Measurements from ENCODE around the gene PIK3C2G. TPM values are rescaled to one million over a fixed set of nuclear protein-coding genes. Genes with fewer than 3 reads are reported as not detected.

The PIK3C2G gene
- total RNA-seq, 1 experiment from 2014 or later, result not detected

DNA sequence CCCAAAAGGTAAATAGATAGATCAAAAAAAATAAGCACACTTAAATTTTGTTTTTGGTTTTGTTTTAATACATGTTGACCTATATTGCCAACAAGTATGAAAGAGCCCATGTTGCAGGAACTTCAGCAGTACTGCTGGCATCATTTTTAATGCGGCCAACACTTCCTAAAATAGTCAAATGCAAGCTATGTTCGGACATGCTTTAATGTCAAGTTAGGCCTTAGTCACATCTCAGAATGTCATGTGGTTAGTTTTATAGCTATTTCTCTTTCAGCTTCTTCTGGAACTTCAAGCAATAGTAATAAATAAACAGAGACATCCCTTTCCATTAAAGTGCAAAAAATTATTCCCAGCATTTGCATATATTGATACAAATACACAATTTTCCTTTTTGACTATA lies 153.4 kb downstream of the PIK3C2G start:
- DNase-seq (ENCODE audit: low read depth), result no peak

- DNase-seq (ENCODE audit: low read depth), result no peak
These were observed 153.9 kb downstream of the PIK3C2G start for GRCh38 chr12:18415227-18415626.

- DNase-seq (ENCODE audit: low read depth), result no peak
These were observed 155.1 kb downstream of the PIK3C2G start for GRCh38 chr12:18416412-18416811.

GRCh38 chr12:18419311-18419710 lies 158.0 kb downstream of the PIK3C2G start:
- DNase-seq (ENCODE audit: low read depth), result no peak

DNA sequence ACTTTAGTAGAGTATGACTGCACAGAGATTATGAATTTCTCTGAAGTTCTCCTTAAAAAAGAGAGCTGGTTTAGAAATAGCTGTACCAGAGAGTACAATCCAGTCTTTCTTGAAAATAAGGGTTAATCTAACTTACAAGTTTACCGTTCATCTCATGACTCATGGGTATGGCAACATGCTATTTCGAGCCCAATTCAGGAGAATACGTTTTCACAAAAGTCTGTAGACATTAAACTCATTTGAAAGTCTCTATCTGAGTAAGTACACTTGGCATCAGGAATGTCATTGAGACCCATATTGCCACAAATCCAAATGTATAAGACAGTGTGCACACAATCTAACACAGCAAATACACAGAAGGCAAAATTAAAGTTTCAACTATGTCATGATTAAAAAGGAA lies 160.5 kb downstream of the PIK3C2G start:
- DNase-seq (ENCODE audit: low read depth), result no peak

DNA sequence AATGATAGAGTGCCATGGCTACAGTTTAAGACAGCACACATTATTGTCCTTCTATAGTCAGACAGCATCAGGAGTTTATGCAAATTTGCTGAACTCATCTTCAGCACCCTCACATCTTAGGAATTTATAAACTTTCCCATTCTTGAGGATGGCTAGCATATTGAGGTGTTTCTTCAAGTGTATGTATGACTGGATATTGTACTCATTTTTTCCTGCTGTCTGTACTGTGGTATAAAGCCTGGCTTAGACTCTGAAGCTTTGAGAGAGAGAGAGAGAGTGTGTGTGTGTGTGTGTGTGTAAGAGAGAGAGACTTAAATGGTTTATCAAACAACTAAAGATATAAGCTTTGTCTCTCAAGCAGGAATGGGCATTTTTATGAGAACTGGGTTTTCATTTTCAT lies 161.6 kb downstream of the PIK3C2G start:
- DNase-seq (ENCODE audit: low read depth), result peak; percentile 17

GRCh38 chr12:18424857-18425256 lies 163.5 kb downstream of the PIK3C2G start:
- no peak for DNase-seq (ENCODE audit: low read depth)

DNA sequence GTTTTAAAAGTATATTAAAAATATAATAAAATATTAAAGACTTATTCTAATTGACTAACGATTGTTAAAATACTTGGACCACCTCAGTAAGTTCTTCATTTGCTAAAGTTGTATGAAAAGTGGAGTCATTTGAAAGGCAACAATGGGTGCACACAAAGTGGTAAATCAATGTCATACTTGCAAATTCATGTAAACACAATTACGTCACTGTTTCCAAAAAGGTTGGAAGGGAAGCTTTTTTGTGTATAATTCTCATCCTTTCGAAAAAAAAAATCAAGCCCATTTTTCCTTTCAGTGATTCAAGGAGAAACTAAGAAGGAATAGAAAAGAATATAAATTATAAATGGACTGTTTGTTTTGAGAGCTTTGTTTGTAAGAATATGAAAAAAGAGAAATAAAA lies 166.2 kb downstream of the PIK3C2G start:
- DNase-seq (ENCODE audit: low read depth), result no peak

DNA sequence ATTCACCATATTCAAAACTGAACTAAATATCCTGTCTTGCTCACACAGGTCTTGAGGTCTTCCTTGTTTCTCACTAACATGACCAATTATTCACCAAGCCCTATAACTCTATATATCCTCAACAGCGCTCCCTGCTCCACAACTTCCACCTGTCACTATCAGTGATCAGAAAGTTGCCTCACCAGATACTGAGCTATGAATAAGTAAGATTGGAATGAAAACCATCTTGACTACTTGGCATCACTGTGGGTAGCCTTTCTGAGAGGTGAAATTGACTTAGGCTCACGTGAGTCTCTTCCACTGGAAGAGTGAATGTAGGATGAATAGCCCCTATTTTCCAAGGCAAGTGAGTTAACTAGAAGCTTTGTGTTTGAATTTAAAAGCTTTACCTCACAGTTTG lies 167.1 kb downstream of the PIK3C2G start:
- peak; percentile 30 for DNase-seq (ENCODE audit: low read depth)

- DNase-seq (ENCODE audit: low read depth), result no peak
These were observed 168.0 kb downstream of the PIK3C2G start for GRCh38 chr12:18429366-18429765.

DNA sequence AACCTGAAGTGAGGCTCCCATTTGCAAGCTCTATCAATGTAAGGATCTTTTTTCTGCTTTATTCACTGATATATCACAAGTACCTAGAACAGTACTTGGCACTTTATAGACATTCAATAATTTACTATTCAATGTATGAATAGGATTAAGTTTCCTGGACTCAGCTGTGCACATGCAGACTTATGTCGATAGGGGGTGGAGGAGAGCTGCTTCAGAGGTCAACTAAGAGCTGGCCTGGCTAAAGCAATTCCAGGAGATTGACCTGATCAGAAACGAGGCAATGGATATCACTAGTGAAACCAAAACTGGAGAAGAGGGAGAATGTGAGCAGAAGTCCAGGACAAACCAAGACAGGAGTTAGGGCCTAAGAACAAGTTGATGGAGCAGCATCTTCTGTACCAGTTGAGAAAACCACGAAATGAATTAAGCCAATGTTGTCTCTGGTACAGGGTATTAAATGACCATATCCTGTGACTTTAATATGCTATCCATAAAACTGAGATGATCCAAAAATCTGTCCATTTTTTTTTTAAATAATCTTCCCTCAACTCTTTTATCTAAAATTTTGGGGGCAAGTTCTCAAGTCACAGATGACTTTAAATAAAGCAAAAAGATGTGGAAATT lies 169.2 kb downstream of the PIK3C2G start:
- peak; percentile 32 for DNase-seq (ENCODE audit: low read depth)

DNA sequence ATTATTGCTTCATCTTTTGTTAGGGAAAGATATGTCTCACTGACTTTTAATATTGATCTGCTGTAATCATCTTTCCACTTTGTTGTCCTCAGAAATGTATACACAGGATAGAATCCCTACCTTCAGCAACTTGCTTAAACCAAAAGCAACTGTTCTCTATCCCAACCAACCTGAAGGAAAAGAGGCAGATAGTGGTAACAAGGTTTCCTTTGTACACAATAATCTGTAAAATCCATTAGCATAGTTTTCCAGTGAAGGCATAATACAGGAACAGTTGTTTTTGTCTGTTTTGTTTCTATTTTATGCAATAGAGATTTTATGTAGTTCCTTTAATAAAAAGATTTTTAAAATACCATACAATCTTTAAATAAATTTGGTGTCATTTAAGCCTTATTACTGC lies 170.5 kb downstream of the PIK3C2G start:
- no peak for DNase-seq (ENCODE audit: low read depth)

GRCh38 chr12:18432206-18432605 lies 170.9 kb downstream of the PIK3C2G start:
- DNase-seq (ENCODE audit: low read depth), result no peak

DNA sequence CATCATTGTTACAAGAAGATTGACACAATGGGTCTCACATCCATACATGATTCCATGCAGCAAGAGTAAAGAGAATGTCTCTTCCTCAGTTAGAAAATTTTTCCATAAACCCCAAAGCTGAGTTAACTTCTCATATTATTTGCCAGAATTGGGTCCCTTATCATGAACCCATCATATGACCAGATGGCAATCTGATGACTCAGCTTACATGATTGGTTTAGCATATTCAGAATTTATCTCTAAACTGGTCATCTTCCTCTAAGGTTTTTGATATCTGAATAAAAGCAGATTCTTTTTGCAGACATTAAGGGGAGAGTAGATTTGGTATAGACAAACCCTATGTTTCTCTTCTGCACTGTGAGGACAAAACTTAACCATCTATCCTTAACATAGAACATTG lies 174.9 kb downstream of the PIK3C2G start:
- no peak for DNase-seq (ENCODE audit: low read depth)

GRCh38 chr12:18439541-18439940 lies 178.2 kb downstream of the PIK3C2G start:
- DNase-seq (ENCODE audit: low read depth), result peak; percentile 58

- DNase-seq (ENCODE audit: low read depth), result no peak
These were observed 182.6 kb downstream of the PIK3C2G start for GRCh38 chr12:18443768-18444437.

- no peak for DNase-seq (ENCODE audit: low read depth)
These were observed 184.8 kb downstream of the PIK3C2G start for GRCh38 chr12:18446061-18446644.

DNA sequence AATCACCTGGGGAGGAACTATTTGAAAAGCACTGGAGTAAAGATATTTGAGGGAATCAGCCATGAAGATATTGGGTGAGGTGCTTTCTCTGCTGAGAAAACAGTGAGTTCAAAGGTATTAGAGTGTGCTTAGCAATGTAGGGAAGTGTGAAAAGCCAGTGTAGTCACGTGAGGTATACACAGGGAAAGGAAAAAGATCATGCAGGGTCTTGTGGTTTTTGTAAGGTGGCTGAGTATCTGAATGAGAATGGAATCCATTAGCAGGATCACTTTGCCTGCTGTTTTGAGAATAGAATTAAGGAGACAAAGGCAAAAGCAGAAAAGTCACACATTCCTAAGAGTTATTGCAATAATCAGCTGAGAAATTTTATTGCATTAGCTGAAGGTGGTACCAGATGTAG lies 193.0 kb downstream of the PIK3C2G start:
- peak; percentile 1 for DNase-seq (ENCODE audit: low read depth)

DNA sequence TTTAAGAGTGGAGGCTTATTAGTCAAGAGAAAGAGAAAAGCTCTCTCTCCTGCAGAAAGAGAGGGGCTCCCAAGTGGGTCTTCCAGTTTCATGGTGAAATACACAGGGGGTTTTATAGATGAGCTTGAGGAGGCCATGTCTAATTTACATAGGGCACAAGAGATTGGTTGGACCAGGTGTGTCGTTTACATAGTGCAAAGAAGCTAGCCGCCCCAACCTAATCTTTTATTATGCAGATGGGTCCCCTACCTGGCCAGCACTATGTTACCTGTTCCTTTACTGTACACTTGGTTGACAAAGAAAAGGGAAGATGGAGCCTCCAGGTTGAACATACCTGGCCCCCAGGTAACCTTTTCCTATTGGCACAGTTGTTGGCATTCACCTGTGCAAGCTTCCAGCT lies 195.0 kb downstream of the PIK3C2G start:
- DNase-seq (ENCODE audit: low read depth), result no peak

DNA sequence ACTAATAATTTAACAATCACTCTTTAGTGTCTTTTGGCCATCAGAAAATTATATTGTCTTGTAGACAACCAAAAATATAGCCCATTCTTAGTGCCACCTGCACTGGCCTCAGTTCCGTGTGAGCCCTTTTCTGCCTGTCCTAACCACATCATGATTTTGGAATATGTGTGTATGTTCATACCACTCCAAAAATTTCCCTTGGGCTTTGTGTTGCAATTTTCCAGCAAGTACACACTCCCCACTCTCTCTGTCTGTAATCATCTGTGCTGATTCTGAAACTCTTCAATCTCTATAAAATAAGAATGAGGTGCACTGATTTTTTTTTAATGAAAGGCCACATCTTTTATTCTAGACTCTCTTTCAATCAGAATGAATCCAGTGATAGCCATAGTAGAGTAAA lies 196.0 kb downstream of the PIK3C2G start:
- DNase-seq (ENCODE audit: low read depth), result no peak

- no peak for DNase-seq (ENCODE audit: low read depth)
These were observed 200.4 kb downstream of the PIK3C2G start for GRCh38 chr12:18461758-18462157.

DNA sequence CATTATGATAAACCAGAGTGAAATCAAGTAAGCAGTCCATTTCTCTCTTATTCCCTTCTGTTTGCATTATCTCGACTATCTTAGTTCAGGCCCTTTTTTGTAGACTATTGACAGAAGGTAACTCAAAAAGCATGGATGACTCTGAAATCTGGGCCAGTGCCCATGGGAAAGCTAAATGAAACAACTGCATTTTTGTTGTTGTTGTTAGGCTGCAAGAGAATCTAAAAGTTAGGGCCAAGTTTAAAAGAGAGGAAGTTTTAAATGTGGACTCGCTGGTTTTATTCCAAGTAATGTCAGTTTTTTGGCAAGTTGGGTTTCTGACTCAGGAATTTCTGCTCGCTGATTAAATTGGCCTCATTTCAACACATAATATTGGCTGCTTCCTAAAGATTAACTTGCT lies 201.1 kb downstream of the PIK3C2G start:
- peak; percentile 3 for DNase-seq (ENCODE audit: low read depth)
